HG02588 (cell line): ENCODE data around the gene FUT9.

Source experiments
- ATAC-seq: cut with Tn5 transposase; IDR thresholded peaks from one replicate; pipeline ENCODE4 v1.9.1; 2021; ENCODE audit warnings: mild to moderate bottlenecking, moderate library complexity; ENCODE audit not compliant: unreplicated experiment

The FUT9 gene

DNA sequence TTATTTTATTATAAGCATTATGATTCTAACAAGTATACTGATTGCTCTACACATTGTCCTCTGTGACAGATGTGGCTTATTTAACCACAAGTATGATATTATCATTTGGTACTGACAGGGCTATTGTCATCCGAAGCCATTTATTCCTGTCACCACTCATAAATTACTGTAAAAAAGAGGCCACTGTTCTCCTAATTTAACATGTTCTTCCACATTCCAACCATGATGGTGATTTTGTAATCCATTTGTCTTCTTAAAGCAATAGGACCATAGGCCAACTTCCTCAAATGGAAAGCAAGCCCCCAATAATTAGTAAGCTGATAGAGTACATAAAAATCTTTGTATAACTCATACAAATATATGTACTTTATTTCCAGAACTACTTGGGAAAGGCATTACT, 50.6 kb downstream of the FUT9 start:
- no peak for ATAC-seq

DNA sequence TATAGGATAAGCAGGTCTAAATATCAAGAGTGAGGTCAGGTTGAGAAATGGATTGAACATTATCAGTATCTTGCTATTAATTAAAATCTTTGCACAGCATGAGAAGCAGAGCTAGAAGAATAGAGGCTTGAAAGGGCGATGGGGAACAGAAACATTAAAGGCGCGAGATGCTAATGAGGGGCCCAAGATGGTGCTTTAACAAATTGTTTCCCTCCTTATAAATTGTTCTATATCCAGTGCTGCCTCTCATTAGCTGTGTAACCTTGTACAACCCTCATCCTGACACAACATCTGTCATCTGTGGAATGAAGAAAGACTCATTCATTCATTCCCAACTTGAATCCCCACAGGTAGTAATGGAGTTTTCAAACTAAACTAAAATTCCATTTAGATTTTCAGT, 57.8 kb downstream of the FUT9 start:
- no peak for ATAC-seq

DNA sequence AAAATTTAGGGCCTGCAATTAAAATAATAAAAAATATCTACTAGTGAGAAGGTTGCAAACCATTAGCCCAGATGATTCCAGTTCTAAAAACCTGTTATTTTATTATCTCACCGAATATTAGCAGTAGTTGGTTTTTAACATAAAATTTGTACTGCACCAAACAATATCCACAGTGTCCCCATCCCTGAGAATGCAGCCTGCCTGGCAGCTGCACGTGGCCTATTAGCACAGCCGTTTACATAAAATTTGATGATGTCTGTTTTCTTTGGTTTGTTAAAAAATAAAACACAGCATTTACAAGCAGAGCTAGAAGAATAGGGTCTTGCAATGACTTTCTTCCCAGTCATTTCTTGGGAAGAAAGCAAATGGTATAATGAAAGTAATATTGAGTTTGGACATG, 58.2 kb downstream of the FUT9 start:
- ATAC-seq: no peak

DNA sequence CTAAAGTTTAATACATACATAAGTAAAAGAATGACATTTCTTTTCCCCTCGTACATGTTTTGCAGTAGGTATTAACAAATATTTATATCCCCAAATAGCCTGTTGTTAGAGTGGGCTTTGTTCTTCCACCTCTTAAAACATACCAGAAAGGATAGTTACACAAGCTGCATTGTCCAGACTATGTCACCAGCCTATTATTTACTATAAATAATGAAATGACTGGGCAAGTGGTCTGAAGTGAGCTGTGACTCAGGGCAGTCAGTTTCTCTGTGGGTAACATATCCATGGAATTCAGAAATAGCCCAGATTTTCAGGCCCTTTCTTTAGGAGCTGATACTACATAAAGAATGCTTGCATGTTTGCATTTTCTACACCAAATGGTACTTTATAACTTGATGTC, 60.1 kb downstream of the FUT9 start:
- ATAC-seq: no peak

DNA sequence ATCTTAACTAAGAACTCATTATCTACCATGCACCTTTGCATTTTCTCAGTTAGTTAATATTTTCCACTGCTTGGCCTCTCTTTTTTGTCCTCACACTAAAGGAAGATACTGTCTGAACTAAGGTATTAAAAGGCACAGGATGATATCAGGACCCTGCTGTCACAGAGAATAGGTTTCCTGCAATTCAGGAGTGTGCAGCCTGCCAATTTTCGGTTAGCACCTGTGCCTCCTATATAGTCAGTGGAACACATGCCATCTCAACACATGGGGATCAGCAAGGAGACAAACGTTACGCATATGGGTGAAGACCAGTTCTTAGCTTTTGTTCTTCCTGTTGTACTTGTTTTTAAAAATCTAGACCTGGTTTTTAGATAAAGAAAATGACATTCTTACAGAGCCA, 71.0 kb downstream of the FUT9 start:
- no peak for ATAC-seq

DNA sequence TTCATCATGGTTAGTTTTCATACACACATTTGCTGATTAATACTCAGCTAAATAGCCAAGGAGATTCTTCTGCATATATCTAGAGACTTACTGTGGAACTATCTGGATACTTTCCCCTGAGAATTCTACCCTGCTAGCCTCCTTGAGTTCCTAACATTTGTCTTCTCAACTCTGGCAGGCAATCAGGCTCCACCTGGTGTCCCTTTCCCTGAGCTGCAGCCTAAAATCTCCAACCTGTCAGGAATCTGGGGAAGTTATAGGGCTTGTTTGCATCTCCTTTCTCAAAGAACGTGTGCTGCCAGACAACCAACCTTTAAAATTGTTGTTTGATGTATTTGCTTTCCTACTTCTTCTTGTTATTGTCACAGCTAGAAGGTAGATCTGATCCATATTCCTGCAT, 73.4 kb downstream of the FUT9 start:
- no peak for ATAC-seq

DNA sequence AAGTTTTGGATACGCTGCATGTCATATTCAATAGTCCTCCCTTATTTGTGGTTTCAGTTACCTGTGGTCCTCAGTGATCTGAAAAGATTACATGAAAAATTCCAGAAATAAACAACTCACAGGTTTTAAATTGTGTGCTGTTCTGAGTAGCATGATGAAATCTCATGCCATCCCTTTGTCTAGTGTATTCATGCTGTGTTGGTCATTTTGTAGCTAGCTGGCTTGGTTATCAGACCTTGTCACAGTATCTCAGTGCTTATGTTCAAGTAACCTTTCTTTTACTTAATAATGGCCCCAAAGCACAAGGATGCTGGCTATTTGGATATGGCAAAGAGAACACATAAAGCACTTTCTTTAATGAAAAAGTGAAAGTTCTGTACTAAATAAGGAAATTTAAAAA, 78.3 kb downstream of the FUT9 start:
- ATAC-seq: no peak

DNA sequence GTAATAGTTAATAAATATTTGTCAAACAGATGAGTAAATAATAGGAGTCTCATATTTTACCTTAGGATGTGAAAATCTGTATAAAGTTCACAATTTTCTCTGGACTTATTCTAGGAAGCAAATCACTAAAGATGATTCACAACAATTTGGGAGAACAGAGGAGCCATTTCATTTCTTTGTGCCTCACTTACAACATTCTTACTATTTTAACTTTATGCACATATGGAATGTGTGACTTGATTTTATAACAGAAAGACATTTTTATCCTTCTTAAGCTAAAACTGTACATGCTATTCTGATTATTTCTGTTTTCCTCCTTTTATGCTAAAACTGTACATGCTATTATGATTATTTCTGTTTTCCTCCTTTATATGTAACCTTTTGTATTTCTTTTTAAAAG, 83.3 kb downstream of the FUT9 start:
- ATAC-seq: no peak

DNA sequence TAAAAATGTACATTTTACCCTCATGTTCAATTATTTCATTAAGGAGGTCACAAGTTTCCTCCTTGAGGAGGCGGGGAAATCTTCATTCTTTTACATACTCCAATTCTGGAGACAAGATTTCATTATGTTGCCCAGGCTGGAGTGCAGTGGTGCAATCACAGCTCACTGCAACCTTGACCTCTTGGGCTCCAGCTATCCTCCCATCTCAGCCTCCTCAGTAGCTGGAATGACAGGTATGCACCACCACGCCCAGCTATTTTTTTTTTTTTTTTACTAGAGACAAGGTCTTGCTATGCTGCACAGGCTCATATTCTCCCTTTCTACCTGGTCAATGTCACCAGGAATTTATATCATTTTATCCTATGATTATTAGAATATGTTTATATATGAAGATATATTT, 85.8 kb downstream of the FUT9 start:
- no peak for ATAC-seq

DNA sequence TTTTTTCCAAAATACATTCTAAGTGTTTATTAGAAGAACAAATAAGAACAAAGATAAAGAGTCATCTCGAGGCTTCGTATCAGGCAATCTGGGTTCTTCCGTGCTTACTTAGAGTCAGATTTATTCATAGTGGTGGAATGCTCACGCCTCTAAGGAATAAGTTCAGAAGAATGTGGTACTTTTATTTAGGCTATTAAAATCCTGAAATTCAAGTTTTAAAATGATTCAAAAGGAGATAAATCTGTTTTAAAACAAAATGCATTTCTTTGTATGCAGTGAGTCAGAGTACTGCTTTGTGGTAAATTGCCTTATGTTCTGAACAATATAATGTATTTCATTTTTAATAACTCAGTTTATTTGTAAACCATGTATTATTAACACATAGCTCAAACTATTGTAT, 89.1 kb downstream of the FUT9 start:
- no peak for ATAC-seq

DNA sequence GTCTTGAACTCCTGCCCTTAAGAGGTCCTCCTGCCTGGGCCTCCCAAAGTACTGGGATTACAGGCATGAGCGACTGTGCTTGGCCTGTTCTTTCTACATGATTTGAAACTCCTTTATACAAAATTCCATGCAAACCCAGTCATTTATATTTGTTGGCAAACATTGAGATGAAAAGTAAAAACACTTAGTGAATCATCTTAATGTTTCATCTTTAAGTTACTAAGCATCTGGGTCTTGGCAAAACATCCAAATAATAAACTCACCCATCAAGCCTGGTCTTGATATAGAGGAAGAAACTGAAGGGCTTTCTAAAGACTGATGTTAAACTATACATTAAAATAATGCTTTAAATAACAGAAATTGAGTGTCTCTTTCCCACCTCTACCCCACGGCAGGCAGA, 95.1 kb downstream of the FUT9 start:
- no peak for ATAC-seq

DNA sequence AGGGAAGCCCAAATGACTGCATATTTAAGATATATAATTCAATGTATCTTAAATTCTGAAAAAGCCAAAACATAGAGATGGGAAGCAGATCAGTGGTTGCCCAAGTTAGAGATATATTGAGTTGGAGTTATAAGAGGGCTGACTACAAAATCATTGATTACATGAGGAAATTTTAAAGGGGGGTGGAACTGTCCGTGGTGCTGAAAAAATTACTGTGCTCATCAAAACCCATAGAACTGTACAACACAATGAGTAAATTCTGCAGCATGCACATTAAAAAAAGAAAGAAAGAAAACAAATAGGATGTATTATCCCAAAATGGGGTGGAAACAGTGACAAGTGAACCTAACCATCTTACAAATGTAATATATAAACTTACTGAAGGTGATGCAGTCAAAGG, 100.9 kb downstream of the FUT9 start:
- no peak for ATAC-seq

DNA sequence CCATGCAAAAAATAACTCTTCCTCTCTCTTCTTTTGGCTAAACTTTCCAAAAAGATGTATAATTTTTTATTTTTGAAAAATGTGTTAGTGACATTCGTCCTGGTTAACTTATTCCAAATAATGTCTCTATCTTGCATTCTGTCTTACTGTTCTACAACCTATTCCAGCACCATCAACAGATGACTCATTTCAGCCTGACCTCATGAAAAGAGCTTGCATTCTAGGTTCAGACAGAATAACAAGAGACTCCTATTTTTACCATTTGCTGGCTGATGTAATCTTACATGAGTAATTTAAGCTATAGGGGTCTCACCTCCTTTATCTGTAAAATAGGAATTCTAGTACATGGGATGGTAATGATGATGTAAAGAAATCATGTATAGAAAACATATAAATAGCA, 109.0 kb downstream of the FUT9 start:
- no peak for ATAC-seq

DNA sequence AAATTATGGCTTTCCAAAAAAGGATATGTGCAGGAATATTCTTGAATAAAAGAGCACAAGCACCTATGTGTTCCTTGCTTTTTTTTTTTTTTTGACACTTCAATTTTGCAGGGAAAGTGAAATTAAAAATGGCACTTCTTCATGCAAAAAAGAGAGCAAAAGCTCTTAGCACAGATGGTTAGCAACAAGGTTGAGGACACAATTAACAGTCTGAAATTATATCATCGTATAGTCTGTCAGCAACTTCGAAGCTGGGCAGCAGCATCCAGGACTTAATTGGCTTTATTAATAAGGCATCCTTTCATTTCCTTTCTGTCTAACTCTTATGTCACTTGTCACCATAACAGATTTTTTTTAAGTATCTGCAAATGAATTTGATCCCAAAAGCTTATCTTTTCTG, 122.6 kb downstream of the FUT9 start:
- no peak for ATAC-seq

DNA sequence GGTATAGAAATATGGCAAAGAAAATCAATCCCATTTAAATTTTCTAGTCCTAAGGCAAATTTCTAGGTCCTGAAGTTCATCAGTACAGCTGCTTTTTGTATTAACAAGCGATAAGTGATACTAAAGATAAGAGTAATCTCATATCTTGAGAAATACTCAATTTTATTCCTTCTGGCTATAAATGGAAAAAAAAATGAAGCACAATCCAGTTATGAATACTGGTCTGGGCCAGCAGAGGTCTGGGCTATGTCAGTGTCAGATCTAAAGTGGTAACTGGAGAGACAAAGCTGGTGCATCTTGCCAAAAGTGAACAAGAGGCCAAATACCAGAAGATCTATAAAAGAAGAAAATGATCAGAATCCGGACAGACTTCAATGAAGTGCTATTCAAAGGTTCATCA, 126.4 kb downstream of the FUT9 start:
- no peak for ATAC-seq

DNA sequence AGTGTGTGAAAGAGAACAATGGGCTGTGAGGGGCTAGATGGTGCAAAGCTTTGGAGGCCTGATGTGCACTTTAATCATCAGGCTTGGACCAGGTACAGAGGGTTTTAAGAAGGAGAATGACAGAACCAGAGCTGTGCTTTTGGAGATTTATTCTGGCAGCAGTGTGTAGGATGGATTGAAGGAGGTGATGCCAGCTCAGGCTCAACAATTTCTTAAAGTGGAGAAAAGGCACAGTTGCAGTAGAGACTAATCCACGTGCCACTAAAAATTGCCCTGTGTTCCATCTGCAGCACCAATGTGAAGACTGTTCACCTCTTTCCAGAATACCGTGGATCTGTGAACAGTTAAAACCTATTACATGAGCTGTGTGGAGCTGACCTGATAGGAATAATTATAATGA, 134.7 kb downstream of the FUT9 start:
- no peak for ATAC-seq

DNA sequence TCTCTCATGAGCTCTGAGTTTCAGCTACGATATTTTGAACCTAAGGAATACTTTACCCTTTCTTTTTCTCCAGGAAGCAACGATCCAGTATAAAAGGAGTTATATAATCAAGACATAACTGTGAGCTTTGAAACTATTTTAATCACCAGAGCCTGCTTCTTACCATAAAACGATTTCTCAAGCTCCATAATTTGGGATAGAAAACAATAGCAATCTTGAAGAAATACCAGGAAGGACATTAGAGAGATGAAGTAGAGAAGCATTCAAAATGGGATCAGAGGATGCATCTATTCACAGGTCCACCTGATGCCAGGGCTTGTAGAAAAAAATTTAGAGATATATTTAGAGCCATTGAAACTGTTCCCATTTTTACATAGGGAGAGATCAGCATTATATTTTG, 135.9 kb downstream of the FUT9 start:
- no peak for ATAC-seq

DNA sequence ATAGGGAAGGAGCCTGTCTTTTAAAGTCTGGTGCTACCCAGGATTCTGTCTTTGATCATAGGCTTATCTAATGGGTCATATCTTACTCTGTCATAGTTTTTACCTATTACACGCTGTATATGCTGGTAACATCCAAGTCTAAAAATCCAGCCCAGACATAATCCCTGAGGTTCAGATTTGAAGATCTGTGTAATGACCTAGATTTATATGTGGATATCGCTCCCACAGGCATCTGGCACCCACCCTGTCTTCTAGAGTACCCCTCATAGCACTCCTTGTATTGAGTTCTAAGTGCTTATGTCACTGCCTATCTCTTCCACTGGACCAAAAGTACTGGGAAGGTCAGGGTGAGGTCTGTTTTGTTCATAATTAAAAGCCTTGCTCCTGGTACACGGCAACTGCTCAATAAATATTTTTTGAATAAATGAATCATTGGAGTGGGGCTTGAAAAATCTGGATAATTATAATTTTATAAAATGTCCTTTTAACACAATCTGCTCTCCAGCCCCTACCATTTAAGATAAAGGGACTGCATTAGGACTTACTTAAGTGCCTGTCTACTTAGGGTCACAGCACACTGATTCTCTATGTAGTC, 136.4 kb downstream of the FUT9 start:
- no peak for ATAC-seq

DNA sequence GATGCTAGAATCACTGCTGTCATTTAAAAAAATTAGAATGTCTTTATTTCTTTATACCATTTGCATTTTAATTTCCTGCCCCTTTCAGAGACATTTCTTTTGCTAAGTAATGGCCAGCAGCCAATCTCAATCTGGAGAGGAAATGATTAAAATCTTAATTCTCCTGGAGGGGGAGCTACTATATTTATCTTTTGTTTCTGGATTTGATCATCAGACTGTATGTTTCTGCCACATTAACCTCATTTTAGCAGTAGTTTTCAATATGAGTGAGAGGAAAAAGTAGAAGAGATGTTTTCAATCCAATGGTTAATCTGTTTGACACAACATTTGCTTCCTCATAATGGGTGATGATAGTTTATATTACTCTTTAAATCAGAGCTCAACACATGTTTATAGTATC, 138.0 kb downstream of the FUT9 start:
- ATAC-seq: no peak

DNA sequence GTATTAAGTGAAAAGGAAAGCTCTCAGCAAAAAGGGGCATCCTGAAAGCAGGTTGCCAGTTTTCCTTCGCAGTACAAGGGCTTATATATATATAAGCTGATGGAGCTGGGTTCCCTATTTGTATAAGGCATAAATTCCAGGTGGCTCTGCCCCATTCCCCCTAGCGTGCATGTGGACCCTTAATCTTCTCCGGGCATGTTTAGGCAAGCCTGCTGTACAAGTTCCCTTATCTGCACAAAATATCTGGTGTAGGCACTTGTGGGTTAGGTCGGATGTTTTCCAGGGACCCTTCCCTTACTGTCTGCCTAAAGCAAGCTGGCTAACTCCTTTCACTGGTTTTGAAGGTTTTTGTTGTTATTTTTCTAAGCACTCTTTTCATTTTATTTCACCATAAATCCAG, 140.7 kb downstream of the FUT9 start:
- ATAC-seq: no peak

DNA sequence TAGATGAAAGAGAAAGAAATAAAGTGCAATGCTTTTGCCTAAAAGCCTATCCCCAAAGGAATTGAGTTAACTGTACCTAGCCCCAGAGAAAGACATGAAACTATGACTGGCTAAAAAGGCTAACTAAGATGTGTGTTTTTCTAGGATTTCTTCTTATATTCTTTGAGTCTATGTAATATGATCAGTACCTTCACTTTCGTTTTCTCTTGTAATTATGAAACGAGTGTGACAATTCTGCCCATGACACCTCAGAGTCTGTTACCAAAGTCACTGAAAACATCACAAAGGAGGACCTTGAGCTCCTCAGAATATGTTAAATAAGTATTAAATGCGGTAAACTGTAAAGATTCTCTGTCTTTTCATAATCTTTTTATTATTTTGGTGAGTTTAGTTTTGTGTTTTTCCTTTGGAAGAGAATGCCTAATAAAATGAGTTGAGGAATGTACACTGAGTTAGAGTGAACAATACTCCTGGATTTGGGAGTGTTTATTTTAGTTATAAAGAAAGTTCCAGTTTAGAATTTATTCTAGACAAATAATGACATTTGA, 141.3 kb downstream of the FUT9 start:
- ATAC-seq: peak; percentile 94

DNA sequence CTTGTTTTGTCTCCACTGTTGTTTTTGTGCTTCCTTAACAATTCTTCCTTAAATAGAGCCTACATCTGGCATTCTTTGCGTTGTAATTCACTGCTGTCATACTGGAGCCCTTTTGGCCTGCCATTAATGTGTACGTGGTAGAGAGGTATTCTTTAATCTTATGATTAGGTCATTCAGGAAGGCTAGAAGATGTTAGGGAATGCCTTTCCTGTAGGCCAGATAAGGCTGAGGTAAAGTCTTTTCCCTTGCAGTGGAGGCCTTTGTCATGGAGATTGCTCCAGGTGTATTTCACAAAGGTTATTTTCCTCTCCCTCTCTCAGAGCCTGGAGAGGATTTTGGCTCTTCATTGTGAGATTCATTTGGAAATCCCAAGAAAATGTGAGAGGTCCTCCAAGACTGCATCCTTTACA, 146.9 kb downstream of the FUT9 start:
- ATAC-seq: no peak

DNA sequence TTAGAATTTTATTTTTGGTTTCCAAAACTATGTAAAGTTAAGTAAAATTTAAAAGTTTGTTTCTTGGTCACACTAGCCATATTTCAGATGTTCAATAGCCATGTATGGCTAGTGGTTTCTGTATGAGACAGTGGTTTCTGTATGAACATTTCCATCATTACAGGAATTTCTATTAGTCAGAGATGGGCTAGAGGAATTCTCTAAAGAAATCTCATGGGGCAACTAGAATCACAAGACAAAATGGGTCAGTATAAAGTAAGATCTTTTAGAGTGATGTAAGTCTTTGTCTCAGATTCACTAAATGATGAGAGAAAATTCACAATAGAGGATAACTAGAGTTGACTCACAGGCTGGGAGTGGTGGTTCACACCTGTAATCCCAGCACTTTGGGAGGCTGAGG, 149.0 kb downstream of the FUT9 start:
- ATAC-seq: no peak
